HEK293 (cell line): Measurements from ENCODE around the gene PCDHAC2.
A peak's percentile ranks its signal among the peaks of the same experiment; 100 is the strongest.

Source experiments
- BCL11A ChIP-seq: fragments of 450-650 bp; formaldehyde crosslinking; IDR thresholded peaks from 2 replicates; pipeline ENCODE4 v1.5.1; 2016; ENCODE audit warnings: low read depth, missing biosample characterization, missing genetic modification characterization
- KLF10 ChIP-seq: fragments of 450-650 bp; IDR thresholded peaks from 2 replicates; pipeline ENCODE4 v1.5.1; 2018; ENCODE audit warnings: missing biosample characterization, mild to moderate bottlenecking, missing genetic modification characterization
- KLF9 ChIP-seq: fragments of 450-650 bp; formaldehyde crosslinking; IDR thresholded peaks from 2 replicates; pipeline ENCODE4 v1.5.1; 2016; ENCODE audit warnings: missing biosample characterization, missing genetic modification characterization, low read depth
- MEIS1 ChIP-seq: sonication (generic); formaldehyde crosslinking; IDR thresholded peaks from 2 replicates; pipeline ENCODE4 v1.8.1; 2022; ENCODE audit warnings: missing genetic modification reagents, mild to moderate bottlenecking, borderline replicate concordance
- PBX3 ChIP-seq: sonication (generic); formaldehyde crosslinking; IDR thresholded peaks from 2 replicates; pipeline ENCODE4 v1.8.1; 2022; ENCODE audit warnings: mild to moderate bottlenecking, moderate library complexity, missing genetic modification reagents
- PRDM1 ChIP-seq: fragments of 450-650 bp; formaldehyde crosslinking; IDR thresholded peaks from 2 replicates; pipeline ENCODE4; 2016; ENCODE audit warnings: missing biosample characterization, missing genetic modification characterization
- REPIN1 ChIP-seq: fragments of 450-650 bp; formaldehyde crosslinking; IDR thresholded peaks from 2 replicates; pipeline ENCODE4 v1.5.1; 2017; ENCODE audit warnings: missing biosample characterization, missing genetic modification characterization, low read depth
- WT1 ChIP-seq: fragments of 450-650 bp; formaldehyde crosslinking; IDR thresholded peaks from 2 replicates; pipeline ENCODE4 v1.5.1; 2016; ENCODE audit warnings: missing biosample characterization, missing genetic modification characterization
- ZBTB20 ChIP-seq: fragments of 450-650 bp; formaldehyde crosslinking; IDR thresholded peaks from 2 replicates; pipeline ENCODE4 v1.5.1; 2016; ENCODE audit warnings: missing biosample characterization, missing genetic modification characterization
- ZBTB48 ChIP-seq: fragments of 450-650 bp; formaldehyde crosslinking; IDR thresholded peaks from 2 replicates; pipeline ENCODE4 v1.5.1; 2016; ENCODE audit warnings: missing biosample characterization, missing genetic modification characterization
- ZBTB8A ChIP-seq: fragments of 450-650 bp; formaldehyde crosslinking; IDR thresholded peaks from 2 replicates; pipeline ENCODE4 v1.5.1; 2016; ENCODE audit warnings: missing biosample characterization, missing genetic modification characterization
- ZFP37 ChIP-seq: fragments of 450-650 bp; formaldehyde crosslinking; IDR thresholded peaks from 2 replicates; pipeline ENCODE4 v1.5.1; 2016; ENCODE audit warnings: missing biosample characterization, missing genetic modification characterization
- ZNF10 ChIP-seq: fragments of 450-650 bp; formaldehyde crosslinking; IDR thresholded peaks from 2 replicates; pipeline ENCODE4 v1.5.1; 2017; ENCODE audit warnings: missing biosample characterization, missing genetic modification characterization
- ZNF138 ChIP-seq: fragments of 450-650 bp; formaldehyde crosslinking; IDR thresholded peaks from 2 replicates; pipeline ENCODE4 v1.5.1; 2016; ENCODE audit warnings: missing biosample characterization, missing genetic modification characterization, borderline replicate concordance
- ZNF174 ChIP-seq: fragments of 450-650 bp; formaldehyde crosslinking; IDR thresholded peaks from 2 replicates; pipeline ENCODE4 v1.5.0; 2017; ENCODE audit warnings: missing biosample characterization, mild to moderate bottlenecking, missing genetic modification characterization
- ZNF19 ChIP-seq: fragments of 450-650 bp; formaldehyde crosslinking; IDR thresholded peaks from 2 replicates; pipeline ENCODE4; 2016; ENCODE audit warnings: missing biosample characterization, missing genetic modification characterization, low read depth
- ZNF202 ChIP-seq: fragments of 450-650 bp; formaldehyde crosslinking; IDR thresholded peaks from 2 replicates; pipeline ENCODE4 v1.5.1; 2016; ENCODE audit warnings: missing biosample characterization, missing genetic modification characterization, borderline replicate concordance
- ZNF221 ChIP-seq: fragments of 450-650 bp; formaldehyde crosslinking; IDR thresholded peaks from 2 replicates; pipeline ENCODE4 v1.5.1; 2017; ENCODE audit warnings: missing biosample characterization, missing genetic modification characterization, borderline replicate concordance
- ZNF23 ChIP-seq: fragments of 450-650 bp; formaldehyde crosslinking; IDR thresholded peaks from 2 replicates; pipeline ENCODE4 v1.5.1; 2016; ENCODE audit warnings: missing biosample characterization, missing genetic modification characterization, borderline replicate concordance
- ZNF324 ChIP-seq: fragments of 450-650 bp; formaldehyde crosslinking; IDR thresholded peaks from 2 replicates; pipeline ENCODE4 v1.5.1; 2016; ENCODE audit warnings: missing biosample characterization, missing genetic modification characterization
- ZNF341 ChIP-seq: fragments of 450-650 bp; formaldehyde crosslinking; IDR thresholded peaks from 2 replicates; pipeline ENCODE4; 2016; ENCODE audit warnings: low read depth, missing biosample characterization, missing genetic modification characterization
- ZNF350 ChIP-seq: fragments of 450-650 bp; formaldehyde crosslinking; IDR thresholded peaks from 2 replicates; pipeline ENCODE4 v1.5.0; 2017; ENCODE audit warnings: missing biosample characterization, mild to moderate bottlenecking, missing genetic modification characterization
- ZNF423 ChIP-seq: fragments of 450-650 bp; formaldehyde crosslinking; IDR thresholded peaks from 2 replicates; pipeline ENCODE4 v1.5.1; 2016; ENCODE audit warnings: missing biosample characterization, missing genetic modification characterization
- ZNF514 ChIP-seq: fragments of 450-650 bp; formaldehyde crosslinking; IDR thresholded peaks from 2 replicates; pipeline ENCODE4 v1.5.1; 2016; ENCODE audit warnings: missing biosample characterization, missing genetic modification characterization
- ZNF518A ChIP-seq: fragments of 450-650 bp; formaldehyde crosslinking; conservative IDR thresholded peaks from 2 replicates; pipeline ENCODE4 v1.5.1; 2016; ENCODE audit warnings: low read depth, missing biosample characterization, missing genetic modification characterization
- ZNF560 ChIP-seq: fragments of 450-650 bp; formaldehyde crosslinking; IDR thresholded peaks from 2 replicates; pipeline ENCODE4 v1.5.1; 2017; ENCODE audit warnings: missing biosample characterization, missing genetic modification characterization, borderline replicate concordance
- ZNF585B ChIP-seq: fragments of 450-650 bp; formaldehyde crosslinking; IDR thresholded peaks from 2 replicates; pipeline ENCODE4 v1.5.1; 2016; ENCODE audit warnings: missing biosample characterization, missing genetic modification characterization
- ZNF623 ChIP-seq: fragments of 450-650 bp; formaldehyde crosslinking; IDR thresholded peaks from 2 replicates; pipeline ENCODE4 v1.5.1; 2016; ENCODE audit warnings: missing biosample characterization, missing genetic modification characterization
- ZNF677 ChIP-seq: fragments of 450-650 bp; IDR thresholded peaks from 2 replicates; pipeline ENCODE4 v1.5.0; 2018; ENCODE audit warnings: missing biosample characterization, mild to moderate bottlenecking, missing genetic modification characterization, moderate library complexity
- ZNF692 ChIP-seq: fragments of 450-650 bp; formaldehyde crosslinking; IDR thresholded peaks from 2 replicates; pipeline ENCODE4 v1.5.1; 2016; ENCODE audit warnings: missing biosample characterization, missing genetic modification characterization
- ZNF701 ChIP-seq: fragments of 450-650 bp; formaldehyde crosslinking; IDR thresholded peaks from 2 replicates; pipeline ENCODE4 v1.5.1; 2016; ENCODE audit warnings: missing biosample characterization, missing genetic modification characterization
- ZNF768 ChIP-seq: fragments of 450-650 bp; formaldehyde crosslinking; IDR thresholded peaks from 2 replicates; pipeline ENCODE4 v1.5.1; 2018; ENCODE audit warnings: missing biosample characterization, mild to moderate bottlenecking, missing genetic modification characterization
- ZNF830 ChIP-seq: fragments of 450-650 bp; IDR thresholded peaks from 2 replicates; pipeline ENCODE4 v1.5.0; 2018; ENCODE audit warnings: missing biosample characterization, missing genetic modification characterization, low read depth, mild to moderate bottlenecking, moderate library complexity
- ZNF837 ChIP-seq: fragments of 450-650 bp; formaldehyde crosslinking; IDR thresholded peaks from 2 replicates; pipeline ENCODE4 v1.5.1; 2016; ENCODE audit warnings: missing biosample characterization, missing genetic modification characterization
- ZSCAN23 ChIP-seq: fragments of 450-650 bp; formaldehyde crosslinking; IDR thresholded peaks from 2 replicates; pipeline ENCODE4 v1.5.1; 2016; ENCODE audit warnings: missing biosample characterization, missing genetic modification characterization

The PCDHAC2 gene

GRCh38 chr5:141003791-141004611, 37.7 kb downstream of the PCDHAC2 start (continued):
- TF ChIP-seq ZNF23 (tag by site-specific recombination) (no peak), ZBTB8A (no peak), ZNF350 (tag by site-specific recombination) (no peak), ZNF701 (tag by site-specific recombination) (no peak), BCL11A (tag by site-specific recombination) (no peak), ZNF174 (tag by site-specific recombination) (no peak), ZNF10 (tag by site-specific recombination) (no peak), ZBTB20 (tag by site-specific recombination) (peak; percentile 37; the same call in 1 of the 2 replicates), ZNF324 (no peak), ZNF830 (tag by site-specific recombination) (no peak), ZNF837 (tag by site-specific recombination) (no peak), ZNF514 (tag by site-specific recombination) (no peak), REPIN1 (tag by site-specific recombination) (no peak), ZNF221 (tag by site-specific recombination) (no peak), ZBTB48 (tag by site-specific recombination) (no peak), ZNF585B (tag by site-specific recombination) (no peak), WT1 (tag by site-specific recombination) (peak; percentile 71), ZNF677 (tag by site-specific recombination) (no peak), ZNF202 (no peak), ZNF560 (tag by site-specific recombination) (no peak), ZNF138 (tag by site-specific recombination) (no peak), KLF10 (tag by site-specific recombination) (no peak), ZFP37 (tag by site-specific recombination) (no peak), ZNF341 (tag by site-specific recombination) (no peak), ZNF692 (tag by site-specific recombination) (no peak), ZSCAN23 (tag by site-specific recombination) (no peak), PRDM1 (tag by site-specific recombination) (no peak), PBX3 (no peak), ZNF19 (tag by site-specific recombination) (no peak), MEIS1 (no peak), ZNF623 (no peak), ZNF518A (no peak), ZNF768 (tag by site-specific recombination) (no peak), ZNF423 (0 out of 2 replicates have a peak, but pooled peaks have one; percentile 29), KLF9 (tag by site-specific recombination) (no peak)
